Nephron (organoid): ENCODE results near the gene GPR61.

Experiments
- H3K27ac Mint-ChIP-seq, 3 experiments: 2 replicates each; pipeline ENCODE4 v1.8.0; 2020; ENCODE audit warnings: mixed read lengths in 3 of 3, mild to moderate bottlenecking in 2 of 3, moderate library complexity in 1 of 3
- H3K27me3 Mint-ChIP-seq: 2 replicates; pipeline ENCODE4 v1.8.0; 2021; ENCODE audit warnings: low read depth, mild to moderate bottlenecking, moderate library complexity, mixed read lengths
- H3K36me3 Mint-ChIP-seq: 2 replicates; pipeline ENCODE4 v1.8.0; 2020; ENCODE audit warnings: low read depth, mixed read lengths
- H3K4me1 Mint-ChIP-seq: 2 replicates; pipeline ENCODE4 v1.8.0; 2020; ENCODE audit warnings: mixed read lengths
- H3K4me3 Mint-ChIP-seq, 3 experiments: 2 replicates each; pipeline ENCODE4 v1.8.0; 2020; ENCODE audit warnings: mild to moderate bottlenecking in 3 of 3, mixed read lengths in 3 of 3, moderate library complexity in 2 of 3
- H3K9me3 Mint-ChIP-seq: 2 replicates; pipeline ENCODE4 v1.8.0; 2020; ENCODE audit warnings: mixed read lengths
- CTCF ChIP-seq, 3 experiments: fragments of 200-600 bp; sonication (generic); IDR thresholded peaks; one replicate each; pipeline ENCODE4 v1.5.0; 2021; ENCODE audit warnings: antibody characterized with exemption in 3 of 3; ENCODE audit not compliant: unreplicated experiment in 3 of 3

The GPR61 gene

GRCh38 chr1:109534307-109534858, 5.3 kb upstream of the GPR61 start:
- no peaks in the 10 kb centered on the region for H3K36me3 Mint-ChIP-seq
- peaks cover 10% of the 10 kb centered on the region for H3K27me3 Mint-ChIP-seq
- H3K27ac Mint-ChIP-seq = peak overlapping the region in 1 of 3 experiments; percentile 42
- no peak overlapping the region for H3K4me3 Mint-ChIP-seq
- no peak for TF ChIP-seq CTCF (IDR thresholded peaks at IDR 0.05; ENCODE audit: unreplicated experiment in 3 of 3)
- H3K9me3 Mint-ChIP-seq = no peaks in the 10 kb centered on the region
- H3K4me1 Mint-ChIP-seq = peaks cover 67% of the 10 kb centered on the region

GRCh38 chr1:109535481-109535880, 4.2 kb upstream of the GPR61 start:
- Mint-ChIP-seq H3K27ac (peak overlapping the region; percentile 24 to 47 (median 38)), H3K9me3 (no peaks in the 10 kb centered on the region), H3K4me3 (no peak overlapping the region), H3K36me3 (no peaks in the 10 kb centered on the region), H3K4me1 (peaks cover 60% of the 10 kb centered on the region), H3K27me3 (peaks cover 10% of the 10 kb centered on the region)
- no peak for TF ChIP-seq CTCF (IDR thresholded peaks at IDR 0.05; ENCODE audit: unreplicated experiment in 3 of 3)

- Mint-ChIP-seq H3K4me3 (peak overlapping the region in 2 of 3 experiments; percentile 29 to 78), H3K27ac (peak overlapping the region in 2 of 3 experiments; percentile 47 to 89), H3K36me3 (no peaks in the 10 kb centered on the region), H3K9me3 (no peaks in the 10 kb centered on the region), H3K27me3 (peaks cover 10% of the 10 kb centered on the region), H3K4me1 (peaks cover 54% of the 10 kb centered on the region)
- no peak for TF ChIP-seq CTCF (IDR thresholded peaks at IDR 0.05; ENCODE audit: unreplicated experiment in 3 of 3)
Measured at GRCh38 chr1:109535971-109536491, 3.6 kb upstream of the GPR61 start.

DNA sequence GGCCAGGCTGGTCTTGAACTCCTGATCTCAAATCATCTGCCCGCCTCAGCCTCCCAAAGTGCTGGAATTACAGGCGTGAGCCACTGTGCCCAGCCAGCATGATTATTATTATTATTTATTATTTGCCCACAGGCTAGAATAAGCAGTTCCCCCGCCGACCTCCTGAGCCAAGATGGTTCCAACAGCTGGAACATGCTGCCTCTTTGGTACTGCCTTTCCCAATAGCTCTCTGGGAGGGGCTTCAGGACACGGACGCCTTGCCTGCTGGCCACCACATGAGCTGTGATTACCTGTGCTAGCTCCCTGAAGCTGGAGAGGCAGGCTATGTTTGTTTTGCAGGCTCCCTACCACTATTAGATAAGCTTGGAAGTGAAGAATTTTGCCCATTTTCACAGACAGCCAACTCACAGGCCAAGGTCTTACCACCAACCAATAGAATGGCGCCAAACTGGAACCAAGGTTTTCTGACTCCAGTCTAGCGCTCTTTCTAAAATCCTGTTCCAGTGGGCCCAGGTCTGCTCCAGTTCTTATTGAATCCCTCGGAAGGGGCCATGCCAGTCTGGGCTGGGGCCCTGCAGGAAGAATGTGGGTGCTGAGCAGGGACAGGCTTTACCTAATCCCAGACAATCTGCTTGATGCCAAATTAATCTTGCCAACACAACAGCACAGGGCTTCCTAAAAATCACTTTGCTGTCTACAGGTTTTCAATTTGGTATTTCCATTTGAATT, 2.1 kb upstream of the GPR61 start:
- Mint-ChIP-seq H3K4me3 (no peak overlapping the region), H3K27me3 (peaks cover 7% of the 10 kb centered on the region), H3K4me1 (peaks cover 39% of the 10 kb centered on the region), H3K9me3 (no peaks in the 10 kb centered on the region), H3K27ac (no peak overlapping the region), H3K36me3 (no peaks in the 10 kb centered on the region)
- TF ChIP-seq CTCF (IDR thresholded peaks at IDR 0.05; ENCODE audit: unreplicated experiment in 3 of 3) = no peak

- Mint-ChIP-seq H3K36me3 (no peaks in the 10 kb centered on the region), H3K4me3 (no peak overlapping the region), H3K4me1 (peaks cover 31% of the 10 kb centered on the region), H3K27me3 (peaks cover 8% of the 10 kb centered on the region), H3K27ac (no peak overlapping the region), H3K9me3 (no peaks in the 10 kb centered on the region)
- no peak for TF ChIP-seq CTCF (IDR thresholded peaks at IDR 0.05; ENCODE audit: unreplicated experiment in 3 of 3)
Measured at GRCh38 chr1:109538827-109539555, 681 bp upstream of the GPR61 start.
